GM12873 (cell line): ENCODE data around the gene VSTM2L.

Source experiments
- CTCF ChIP-seq: IDR thresholded peaks from 2 replicates; pipeline ENCODE4 v1.5.1; 2012; ENCODE audit warnings: low read depth, mild to moderate bottlenecking, moderate library complexity, low read length, control low read depth; ENCODE audit not compliant: insufficient read depth; ENCODE audit errors: missing control alignments

VSTM2L gene

GRCh38 chr20:37888641-37889040 lies 14.3 kb upstream of the VSTM2L start:
- TF ChIP-seq CTCF = no peak

GRCh38 chr20:37890108-37890507 lies 12.8 kb upstream of the VSTM2L start:
- no peak for TF ChIP-seq CTCF

GRCh38 chr20:37890643-37891042 lies 12.3 kb upstream of the VSTM2L start:
- no peak for TF ChIP-seq CTCF

- TF ChIP-seq CTCF = no peak
These were observed 10.9 kb upstream of the VSTM2L start for GRCh38 chr20:37892001-37892400.

- no peak for TF ChIP-seq CTCF
These were observed 9.2 kb upstream of the VSTM2L start for GRCh38 chr20:37893566-37894241.

- TF ChIP-seq CTCF = no peak
These were observed 8.5 kb upstream of the VSTM2L start for GRCh38 chr20:37894454-37894853.

- no peak for TF ChIP-seq CTCF
These were observed 7.8 kb upstream of the VSTM2L start for GRCh38 chr20:37895166-37895565.
